Endothelial cell (in vitro differentiated cells): Measurements from ENCODE around the gene STT3B. TPM values are rescaled to one million over a fixed set of nuclear protein-coding genes. Genes with fewer than 3 reads are reported as not detected.

Experiments used
- DNase-seq: peaks from one replicate; pipeline ENCODE4 v3.0.0; 2021; ENCODE audit warnings: low spot score
- H3K27ac Mint-ChIP-seq: one replicate; pipeline ENCODE4 v1.8.0; 2021; ENCODE audit warnings: mixed read lengths, inconsistent platforms; ENCODE audit not compliant: unreplicated experiment
- H3K27me3 Mint-ChIP-seq: one replicate; pipeline ENCODE4 v1.8.0; 2021; ENCODE audit warnings: mild to moderate bottlenecking, moderate library complexity, mixed read lengths, inconsistent platforms; ENCODE audit not compliant: unreplicated experiment
- H3K36me3 Mint-ChIP-seq: one replicate; pipeline ENCODE4 v1.8.0; 2021; ENCODE audit warnings: mild to moderate bottlenecking, low read depth, mixed read lengths, inconsistent platforms; ENCODE audit not compliant: unreplicated experiment
- H3K4me1 Mint-ChIP-seq: one replicate; pipeline ENCODE4 v1.8.0; 2021; ENCODE audit warnings: mild to moderate bottlenecking, mixed read lengths, inconsistent platforms; ENCODE audit not compliant: unreplicated experiment
- H3K4me3 Mint-ChIP-seq: one replicate; pipeline ENCODE4 v1.8.0; 2021; ENCODE audit warnings: mild to moderate bottlenecking, mixed read lengths, inconsistent platforms; ENCODE audit not compliant: unreplicated experiment
- H3K9me3 Mint-ChIP-seq: one replicate; pipeline ENCODE4 v1.8.0; 2021; ENCODE audit warnings: mixed read lengths, inconsistent platforms; ENCODE audit not compliant: unreplicated experiment
- CTCF ChIP-seq: fragments of 200-600 bp; sonication (generic); IDR thresholded peaks from one replicate; pipeline ENCODE4 v1.5.0; 2021; ENCODE audit warnings: antibody characterized with exemption; ENCODE audit not compliant: unreplicated experiment
- total RNA-seq: library from RNA; stranded (reverse); fragmentation: NEBNext Ultra II Directional; extraction: Animal tissue kit (Norgen Biotek cat#: 25700); gene quantifications from one replicate; pipeline ENCODE4 v1.2.1, GENCODE V29; 2021; ENCODE audit not compliant: unreplicated experiment

STT3B gene
- total RNA-seq, 1 donor from 2014 or later = 103 TPM

- Mint-ChIP-seq H3K4me3 (no peak overlapping the region), H3K4me1 (peaks cover 2% of the 10 kb centered on the region), H3K27ac (no peak overlapping the region), H3K36me3 (peaks cover 5% of the 10 kb centered on the region), H3K9me3 (no peaks in the 10 kb centered on the region), H3K27me3 (no peaks in the 10 kb centered on the region)
- TF ChIP-seq CTCF = no peak
- no peak for DNase-seq
These were observed 48.9 kb downstream of the STT3B start for GRCh38 chr3:31581660-31582059.

- H3K27ac Mint-ChIP-seq = no peak overlapping the region
- H3K27me3 Mint-ChIP-seq = peaks cover 2% of the 10 kb centered on the region
- peaks cover 6% of the 10 kb centered on the region for H3K4me1 Mint-ChIP-seq
- peak overlapping the region; percentile 63 for H3K4me3 Mint-ChIP-seq
- peaks cover 33% of the 10 kb centered on the region for H3K36me3 Mint-ChIP-seq
- DNase-seq = no peak
- peaks cover 10% of the 10 kb centered on the region for H3K9me3 Mint-ChIP-seq
- TF ChIP-seq CTCF = no peak
These were observed 56.5 kb downstream of the STT3B start for GRCh38 chr3:31589228-31589627.

- peaks cover 36% of the 10 kb centered on the region for H3K36me3 Mint-ChIP-seq
- no peak for TF ChIP-seq CTCF
- no peak overlapping the region for H3K27ac Mint-ChIP-seq
- H3K27me3 Mint-ChIP-seq = peaks cover 2% of the 10 kb centered on the region
- DNase-seq = no peak
- peaks cover 10% of the 10 kb centered on the region for H3K9me3 Mint-ChIP-seq
- no peak overlapping the region for H3K4me3 Mint-ChIP-seq
- peaks cover 6% of the 10 kb centered on the region for H3K4me1 Mint-ChIP-seq
These were observed 57.9 kb downstream of the STT3B start for GRCh38 chr3:31590650-31591049.

GRCh38 chr3:31592764-31593163 lies 60.0 kb downstream of the STT3B start:
- no peak for DNase-seq
- Mint-ChIP-seq H3K27ac (no peak overlapping the region), H3K9me3 (peaks cover 10% of the 10 kb centered on the region), H3K4me1 (peaks cover 6% of the 10 kb centered on the region), H3K36me3 (peaks cover 35% of the 10 kb centered on the region), H3K27me3 (peaks cover 2% of the 10 kb centered on the region), H3K4me3 (no peak overlapping the region)
- no peak for TF ChIP-seq CTCF

- H3K4me1 Mint-ChIP-seq = peaks cover 6% of the 10 kb centered on the region
- no peak overlapping the region for H3K27ac Mint-ChIP-seq
- no peak for DNase-seq
- no peaks in the 10 kb centered on the region for H3K9me3 Mint-ChIP-seq
- peaks cover 10% of the 10 kb centered on the region for H3K36me3 Mint-ChIP-seq
- TF ChIP-seq CTCF = no peak
- H3K4me3 Mint-ChIP-seq = no peak overlapping the region
- H3K27me3 Mint-ChIP-seq = peaks cover 2% of the 10 kb centered on the region
These were observed 63.5 kb downstream of the STT3B start for GRCh38 chr3:31596176-31596575.
